ENCODE data around the gene VSTM2L.
"Not testable (repeated sequence)": the region's sequence is repeated elsewhere in the genome, so short reads cannot be mapped to it uniquely, and the experiment has no call there.

GRCh38 chr20:37963483-37963882 is 60.6 kb downstream of the VSTM2L start:
- TF ChIP-seq CTCF (conservative IDR thresholded peaks at IDR 0.05; ENCODE audit: low read depth, low read length); USF2 (IDR thresholded peaks at IDR 0.05; ENCODE audit: low read depth, low read length); POLR2A (IDR thresholded peaks at IDR 0.05; ENCODE audit: low read depth, low read length); MXI1 (IDR thresholded peaks at IDR 0.05; ENCODE audit: borderline replicate concordance, low read depth, low read length); SMC3 (IDR thresholded peaks at IDR 0.05; ENCODE audit: low read depth, low read length); CEBPB (IDR thresholded peaks at IDR 0.05; ENCODE audit: low read depth, low read length); BHLHE40 (IDR thresholded peaks at IDR 0.05; ENCODE audit: low read depth, low read length); MAFK (IDR thresholded peaks at IDR 0.05; ENCODE audit: low read depth, low read length); MAZ (IDR thresholded peaks at IDR 0.05; ENCODE audit: borderline replicate concordance, low read depth, low read length); RAD21 (IDR thresholded peaks at IDR 0.05; ENCODE audit: low read length): not testable (repeated sequence)
